ENCODE measurements around the gene CPNE4. TPM values are rescaled to one million over a fixed set of nuclear protein-coding genes. Genes with fewer than 3 reads are reported as not detected.

CPNE4 gene
- total and polyA plus RNA-seq, 8 donors = 0.14 to 1.7 (median 0.66) TPM

GRCh38 chr3:131541288-131541687, 493.5 kb downstream of the CPNE4 start:
- FAIRE-seq (no peak), DNase-seq (no peak)
- 68 to 74% methylated on average over 1 of the region's 1 CpG for WGBS, 2 donors

GRCh38 chr3:131540821-131541220, 494.0 kb downstream of the CPNE4 start:
- intact Hi-C loops (cut with DNase I) = no loop called here
- WGBS, 2 donors = 77 to 87% methylated on average over 2 of the region's 2 CpGs
- no peaks in the 10 kb centered on the region for H3K36me3 ChIP-seq
- H3K4me1 ChIP-seq = no peaks in the 10 kb centered on the region
- no peak overlapping the region for H3K27ac ChIP-seq
- no peaks in the 10 kb centered on the region for H3K27me3 ChIP-seq
- ATAC-seq = no peak
- no peak overlapping the region for H3K4me3 ChIP-seq
- H3K9me3 ChIP-seq = no peaks in the 10 kb centered on the region
- no peak for DNase-seq
- no peak for TF ChIP-seq CTCF (IDR thresholded peaks at IDR 0.05)
- no peak for FAIRE-seq

More at GRCh38 chr3:131541288-131541687, 493.5 kb downstream of the CPNE4 start:
- no peak for ATAC-seq
- intact Hi-C loops (cut with DNase I) = no loop called here
- Histone ChIP-seq H3K9me3 (no peaks in the 10 kb centered on the region), H3K4me1 (no peaks in the 10 kb centered on the region), H3K27ac (no peak overlapping the region), H3K36me3 (no peaks in the 10 kb centered on the region), H3K27me3 (no peaks in the 10 kb centered on the region), H3K4me3 (no peak overlapping the region)
- TF ChIP-seq CTCF (IDR thresholded peaks at IDR 0.05) = no peak

- intact Hi-C loops (cut with DNase I) = no loop called here
- Histone ChIP-seq H3K4me3 (no peak overlapping the region), H3K9me3 (no peaks in the 10 kb centered on the region), H3K36me3 (no peaks in the 10 kb centered on the region), H3K27ac (no peak overlapping the region), H3K27me3 (no peaks in the 10 kb centered on the region), H3K4me1 (no peaks in the 10 kb centered on the region)
- TF ChIP-seq CTCF (IDR thresholded peaks at IDR 0.05) = no peak
- FAIRE-seq (no peak), DNase-seq (no peak), ATAC-seq (no peak)
Observed at GRCh38 chr3:131540143-131540542, 494.7 kb downstream of the CPNE4 start.

- DNase-seq (no peak), ATAC-seq (no peak), FAIRE-seq (no peak)
- no peaks in the 10 kb centered on the region for H3K9me3 ChIP-seq
- H3K4me3 ChIP-seq = no peak overlapping the region
- no peaks in the 10 kb centered on the region for H3K4me1 ChIP-seq
- intact Hi-C loops (cut with DNase I) = no loop called here
- no peaks in the 10 kb centered on the region for H3K27me3 ChIP-seq
- no peak overlapping the region for H3K27ac ChIP-seq
- no peaks in the 10 kb centered on the region for H3K36me3 ChIP-seq
- no peak for TF ChIP-seq CTCF (IDR thresholded peaks at IDR 0.05)
- 95 to 96% methylated on average over 1 of the region's 1 CpG for WGBS, 2 donors
Observed at GRCh38 chr3:131538968-131539367, 495.8 kb downstream of the CPNE4 start.

GRCh38 chr3:131537531-131537930, 497.3 kb downstream of the CPNE4 start:
- Histone ChIP-seq H3K27me3 (no peaks in the 10 kb centered on the region), H3K4me3 (no peak overlapping the region), H3K4me1 (no peaks in the 10 kb centered on the region), H3K27ac (no peak overlapping the region), H3K9me3 (no peaks in the 10 kb centered on the region), H3K36me3 (no peaks in the 10 kb centered on the region)
- no peak for ATAC-seq
- DNase-seq = no peak
- TF ChIP-seq CTCF (IDR thresholded peaks at IDR 0.05) = no peak
- intact Hi-C loops (cut with DNase I) = no loop called here
- 87 to 90% methylated on average over 3 of the region's 3 CpGs for WGBS, 2 donors
- FAIRE-seq = no peak
